ENCODE data around the gene IFNL2.

DNA sequence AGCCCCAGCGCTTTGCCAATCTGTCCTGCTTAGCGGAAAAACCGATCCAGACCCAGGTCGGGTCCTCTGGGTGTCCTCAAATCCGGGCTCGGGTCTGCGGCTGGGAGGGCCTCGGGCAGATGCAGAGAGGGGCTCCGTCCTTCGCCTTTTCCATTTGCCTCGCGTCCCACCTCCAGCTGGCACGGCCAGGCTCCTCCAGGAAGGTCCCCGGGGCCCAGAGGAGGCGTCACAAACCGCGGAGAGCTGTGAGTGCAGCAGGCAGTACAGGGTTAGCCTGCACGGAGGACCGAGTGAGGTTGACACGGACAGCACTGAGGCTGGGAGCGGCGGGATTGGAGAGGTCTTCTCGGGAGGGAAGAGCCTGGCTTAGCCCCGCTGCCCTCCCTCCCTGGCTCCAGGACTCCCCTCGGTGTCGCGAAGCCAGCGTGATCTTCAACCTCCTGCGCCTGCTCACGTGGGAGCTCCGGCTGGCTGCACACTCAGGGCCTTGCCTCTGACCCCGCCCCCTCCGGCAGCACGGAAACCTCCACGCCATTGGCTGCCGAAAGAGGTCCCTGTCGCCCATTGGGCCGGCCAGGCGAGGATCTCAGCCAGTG is 2.8 kb upstream of the IFNL2 start:
- TF ChIP-seq POLR2A (IDR thresholded peaks at IDR 0.05): no peak
- TF ChIP-seq, protein P1, sequence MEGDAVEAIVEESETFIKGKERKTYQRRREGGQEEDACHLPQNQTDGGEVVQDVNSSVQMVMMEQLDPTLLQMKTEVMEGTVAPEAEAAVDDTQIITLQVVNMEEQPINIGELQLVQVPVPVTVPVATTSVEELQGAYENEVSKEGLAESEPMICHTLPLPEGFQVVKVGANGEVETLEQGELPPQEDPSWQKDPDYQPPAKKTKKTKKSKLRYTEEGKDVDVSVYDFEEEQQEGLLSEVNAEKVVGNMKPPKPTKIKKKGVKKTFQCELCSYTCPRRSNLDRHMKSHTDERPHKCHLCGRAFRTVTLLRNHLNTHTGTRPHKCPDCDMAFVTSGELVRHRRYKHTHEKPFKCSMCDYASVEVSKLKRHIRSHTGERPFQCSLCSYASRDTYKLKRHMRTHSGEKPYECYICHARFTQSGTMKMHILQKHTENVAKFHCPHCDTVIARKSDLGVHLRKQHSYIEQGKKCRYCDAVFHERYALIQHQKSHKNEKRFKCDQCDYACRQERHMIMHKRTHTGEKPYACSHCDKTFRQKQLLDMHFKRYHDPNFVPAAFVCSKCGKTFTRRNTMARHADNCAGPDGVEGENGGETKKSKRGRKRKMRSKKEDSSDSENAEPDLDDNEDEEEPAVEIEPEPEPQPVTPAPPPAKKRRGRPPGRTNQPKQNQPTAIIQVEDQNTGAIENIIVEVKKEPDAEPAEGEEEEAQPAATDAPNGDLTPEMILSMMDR (IDR thresholded peaks at IDR 0.05 in 4 of 5, conservative IDR thresholded peaks at IDR 0.05 in 1 of 5): no peak
